H1 (cell line): ENCODE measurements around the gene LRP1. TPM values are rescaled to one million over a fixed set of nuclear protein-coding genes. Genes with fewer than 3 reads are reported as not detected.

Source experiments
- CTCF ChIA-PET: fragments of 300-600 bp; sonication (Branson Sonifier 250); formaldehyde crosslinking; loops from one replicate; lab custom pipeline; 2021; ENCODE audit not compliant: partially characterized antibody; lab: Charles Lee
- POLR2A ChIA-PET: fragments of 300-600 bp; sonication (Branson Sonifier 250); formaldehyde crosslinking; loops from one replicate; lab custom pipeline; 2021; ENCODE audit warnings: inconsistent platforms; ENCODE audit not compliant: partially characterized antibody; lab: Charles Lee
- DNase-seq, 2 experiments: peaks; one replicate each; pipeline versions ENCODE4 v3.0.0 to v3.0.0-alpha.2; 2010 to 2022; ENCODE audit warnings: low spot score in 2 of 2, low read depth in 1 of 2, mixed read lengths in 1 of 2
- FAIRE-seq: peaks from 2 replicates; lab custom pipeline; 2011; peaks lifted over from hg19 to GRCh38; lab: Jason Lieb, UNC
- H2AFZ ChIP-seq: 2 replicates; pipeline ENCODE4 v1.8.1; 2012; ENCODE audit warnings: low read length, inconsistent platforms
- H2AK5ac ChIP-seq: 2 replicates; pipeline ENCODE4 v1.6.1; 2013; ENCODE audit warnings: low read depth, low read length
- H2BK120ac ChIP-seq: replicated peaks from 2 replicates; pipeline ENCODE3; 2013; ENCODE audit warnings: low read depth, low read length, inconsistent platforms
- H2BK12ac ChIP-seq: 2 replicates; pipeline ENCODE4 v1.6.1; 2013; ENCODE audit warnings: low read depth, low read length
- H2BK15ac ChIP-seq: 2 replicates; pipeline ENCODE4 v1.6.1; 2013; ENCODE audit warnings: low read length
- H2BK20ac ChIP-seq: 2 replicates; pipeline ENCODE4 v1.6.1; 2013; ENCODE audit warnings: low read length
- H2BK5ac ChIP-seq: 2 replicates; pipeline ENCODE4 v1.6.1; 2013; ENCODE audit warnings: low read depth, low read length
- H3K14ac ChIP-seq: 2 replicates; pipeline ENCODE4 v1.6.1; 2013; ENCODE audit warnings: inconsistent platforms; ENCODE audit not compliant: insufficient read length
- H3K18ac ChIP-seq: 2 replicates; pipeline ENCODE4 v1.6.1; 2013; ENCODE audit warnings: low read length; ENCODE audit errors: extremely low read depth
- H3K23ac ChIP-seq: 2 replicates; pipeline ENCODE4 v1.6.1; 2013; ENCODE audit warnings: inconsistent platforms; ENCODE audit not compliant: insufficient read length
- H3K23me2 ChIP-seq: 2 replicates; pipeline ENCODE4 v1.6.1; 2013; ENCODE audit warnings: low read depth, low read length
- H3K27ac ChIP-seq: 2 replicates; pipeline ENCODE4 v1.6.1; 2011; ENCODE audit warnings: low read depth, low read length, inconsistent platforms
- H3K27me3 ChIP-seq, 4 experiments: replicated peaks in 1 of 4; 1 replicate in 1 of 4; 2 replicates in 3 of 4; pipeline versions ENCODE4 v1.6.1 to v1.8.1; 2011 to 2013; ENCODE audit warnings: low read length in 3 of 4, mild to moderate bottlenecking in 3 of 4, inconsistent platforms in 2 of 4, mixed read lengths in 2 of 4, moderate library complexity in 1 of 4; ENCODE audit not compliant: control insufficient read depth in 3 of 4, insufficient read depth in 3 of 4; ENCODE audit errors: extremely low read depth in 1 of 4
- H3K36me3 ChIP-seq, 4 experiments: 2 replicates each; pipeline versions ENCODE4 v1.6.1 to v1.8.1; 2011 to 2013; ENCODE audit warnings: mild to moderate bottlenecking in 4 of 4, low read length in 3 of 4, moderate library complexity in 2 of 4, control low read depth in 1 of 4, inconsistent platforms in 1 of 4; ENCODE audit not compliant: insufficient read depth in 4 of 4, control insufficient read depth in 2 of 4
- H3K4ac ChIP-seq: replicated peaks from 2 replicates; pipeline ENCODE3; 2013; ENCODE audit warnings: low read length, low read depth, mixed read lengths, inconsistent platforms; ENCODE audit not compliant: insufficient read length
- H3K4me1 ChIP-seq, 4 experiments: replicated peaks in 1 of 4; 1 replicate in 1 of 4; 2 replicates in 3 of 4; pipeline versions ENCODE4 v1.6.1 to v1.8.1; 2011 to 2013; ENCODE audit warnings: low read length in 3 of 4, inconsistent platforms in 2 of 4, mixed read lengths in 1 of 4; ENCODE audit not compliant: insufficient read depth in 4 of 4, control insufficient read depth in 3 of 4
- H3K4me2 ChIP-seq, 2 experiments: 2 replicates each; pipeline versions ENCODE4 v1.6.1 to v1.8.1; 2011 to 2013; ENCODE audit warnings: low read depth in 2 of 2, low read length in 2 of 2, control low read depth in 1 of 2, inconsistent platforms in 1 of 2, mild to moderate bottlenecking in 1 of 2; ENCODE audit not compliant: insufficient read depth in 1 of 2
- H3K4me3 ChIP-seq, 4 experiments: fragments of 200-600, 300-600 bp in 1 of 4; sonication (generic), shearing (Covaris generic), sonication (Bioruptor Twin) in 1 of 4; 2 replicates each; pipeline versions ENCODE4 v1.5.1 to v1.8.1; 2011 to 2016; ENCODE audit warnings: low read length in 4 of 4, low read depth in 3 of 4, control low read depth in 2 of 4, inconsistent platforms in 2 of 4, mild to moderate bottlenecking in 2 of 4, mixed read lengths in 1 of 4, moderate library complexity in 1 of 4; ENCODE audit not compliant: insufficient read depth in 2 of 4; ENCODE audit errors: extremely low read depth in 1 of 4
- H3K56ac ChIP-seq: replicated peaks from 2 replicates; pipeline ENCODE3; 2013; ENCODE audit warnings: low read depth, mild to moderate bottlenecking, mixed read lengths, low read length, inconsistent platforms; ENCODE audit not compliant: insufficient read length
- H3K79me1 ChIP-seq: 2 replicates; pipeline ENCODE4 v1.6.1; 2013; ENCODE audit warnings: low read depth, low read length, control low read depth
- H3K79me2 ChIP-seq, 2 experiments: 2 replicates each; pipeline versions ENCODE4 v1.6.1 to v1.8.1; 2012 to 2013; ENCODE audit warnings: low read length in 2 of 2, mild to moderate bottlenecking in 2 of 2, inconsistent platforms in 1 of 2; ENCODE audit not compliant: insufficient read depth in 2 of 2, control insufficient read depth in 1 of 2
- H3K9ac ChIP-seq, 4 experiments: replicated peaks in 1 of 4; 1 replicate in 1 of 4; 2 replicates in 3 of 4; pipeline versions ENCODE4 v1.6.1 to v1.8.1; 2011 to 2013; ENCODE audit warnings: low read depth in 3 of 4, low read length in 3 of 4, control low read depth in 2 of 4, mild to moderate bottlenecking in 2 of 4, moderate library complexity in 2 of 4, inconsistent platforms in 1 of 4; ENCODE audit errors: extremely low read depth in 1 of 4
- H3K9me3 ChIP-seq, 2 experiments: 2 replicates each; pipeline versions ENCODE4 v1.6.1 to v1.8.1; 2012 to 2013; ENCODE audit warnings: mild to moderate bottlenecking in 2 of 2, moderate library complexity in 2 of 2, control low read depth in 1 of 2, inconsistent platforms in 1 of 2, low read depth in 1 of 2, low read length in 1 of 2, mixed read lengths in 1 of 2; ENCODE audit not compliant: insufficient read depth in 2 of 2
- H4K20me1 ChIP-seq, 2 experiments: replicated peaks in 1 of 2; 2 replicates each; pipeline versions ENCODE3 to v1.8.1; 2011 to 2013; ENCODE audit warnings: inconsistent platforms in 2 of 2, low read length in 2 of 2, mild to moderate bottlenecking in 1 of 2; ENCODE audit not compliant: insufficient read depth in 2 of 2, control insufficient read depth in 1 of 2
- H4K5ac ChIP-seq: 2 replicates; pipeline ENCODE4 v1.6.1; 2013; ENCODE audit warnings: low read length, low read depth, mixed read lengths, inconsistent platforms; ENCODE audit not compliant: insufficient read length
- H4K8ac ChIP-seq: 2 replicates; pipeline ENCODE4 v1.8.0; 2013; ENCODE audit warnings: mild to moderate bottlenecking, moderate library complexity, low read length, inconsistent platforms; ENCODE audit not compliant: insufficient read depth; ENCODE audit errors: extremely low read depth
- H4K91ac ChIP-seq: replicated peaks from 2 replicates; pipeline ENCODE3; 2013; ENCODE audit warnings: low read length, mixed read lengths, inconsistent platforms; ENCODE audit not compliant: insufficient read length
- JUND ChIP-seq: IDR thresholded peaks from 2 replicates; pipeline ENCODE4 v1.6.1; 2011; ENCODE audit warnings: mild to moderate bottlenecking, improper control_type of control experiment, low read length
- RAD21 ChIP-seq, 2 experiments: IDR thresholded peaks in 1 of 2; conservative IDR thresholded peaks in 1 of 2; 2 replicates each; pipeline ENCODE4 v1.6.1; 2011; ENCODE audit warnings: low read depth in 2 of 2, low read length in 2 of 2, improper control_type of control experiment in 1 of 2, inconsistent platforms in 1 of 2, mild to moderate bottlenecking in 1 of 2, moderate library complexity in 1 of 2
- SIX5 ChIP-seq: IDR thresholded peaks from 2 replicates; pipeline ENCODE4 v1.6.1; 2011; ENCODE audit warnings: mild to moderate bottlenecking, low read depth, low read length
- SP4 ChIP-seq: IDR thresholded peaks from 2 replicates; pipeline ENCODE4 v1.6.1; 2012; ENCODE audit warnings: low read length, inconsistent platforms
- TAF1 ChIP-seq: IDR thresholded peaks from 2 replicates; pipeline ENCODE4 v1.6.1; 2011; ENCODE audit warnings: mild to moderate bottlenecking, low read depth, low read length
- ZNF274 ChIP-seq: IDR thresholded peaks from 2 replicates; pipeline ENCODE4 v1.7.0; 2012; ENCODE audit warnings: low read length, borderline replicate concordance; ENCODE audit errors: extremely low read depth
- WGBS, 2 experiments: shearing (Covaris generic) in 1 of 2; methylation state at CpG; one replicate each; pipeline versions ENCODE4 v1.1.6 to v1.1.7; 2013 to 2015; ENCODE audit warnings: low lambda C conversion rate in 2 of 2, mixed read lengths in 2 of 2, inconsistent platforms in 1 of 2, low coverage in 1 of 2, missing lambda C conversion rate in 1 of 2; ENCODE audit not compliant: insufficient replicate concordance in 2 of 2, insufficient coverage in 1 of 2, insufficient read length in 1 of 2; ENCODE audit errors: extremely low coverage in 1 of 2, missing lambda C conversion rate in 1 of 2; 5-methylcytosine and 5-hydroxymethylcytosine counted together
- polyA plus RNA-seq, 7 experiments: library from polyadenylated mRNA; depleted of rRNA in 3 of 7; stranded (reverse) in 5 of 7; unstranded in 2 of 7; fragments of >200 nt in 5 of 7; fragments of 200-250 nt in 2 of 7; gene quantifications; 1 replicate in 5 of 7; 2 replicates in 1 of 7; 4 replicates in 1 of 7; pipeline versions ENCODE4 v1.2.1 to v1.2.3, GENCODE V29; 2011 to 2013; ENCODE audit warnings: missing spikeins in 2 of 7, mixed read lengths in 2 of 7
- total RNA-seq: library from RNA; stranded (reverse); fragmentation: NEBNext Ultra II Directional; extraction: Animal tissue kit (Norgen Biotek cat#: 25700); gene quantifications from 2 replicates; pipeline ENCODE4 v1.2.1, GENCODE V29; 2021
- TF ChIP-seq, protein P1 (sequence below): IDR thresholded peaks from 2 replicates; pipeline ENCODE4 v1.6.1; 2011; ENCODE audit warnings: low read depth, mild to moderate bottlenecking, low read length; ENCODE audit not compliant: insufficient read depth

Gene LRP1
- total and polyA plus RNA-seq, 2 of the 8 experiments (the other 6 are each of a cell fraction or from before 2014, with no cell fraction given), result 35.3 to 92.5 TPM

DNA sequence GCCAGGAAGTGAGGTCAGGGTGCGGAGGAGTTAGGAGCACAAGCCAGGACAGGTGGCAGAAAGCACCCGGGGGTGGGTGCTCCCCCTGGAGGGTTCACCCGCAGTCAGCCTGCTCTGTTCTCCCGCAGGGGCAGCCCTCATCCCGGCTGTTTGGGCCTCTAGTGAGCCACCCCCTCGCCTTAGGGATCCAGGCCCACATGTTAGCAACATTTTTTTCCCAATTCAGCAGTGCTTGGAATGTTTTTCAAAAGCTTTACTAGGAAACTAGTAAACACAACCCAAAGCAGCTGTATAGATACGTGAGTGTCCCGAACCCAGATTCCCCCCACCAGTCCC, 59.8 kb downstream of the LRP1 start:
- TF ChIP-seq ZNF274 (no peak), SIX5 (no peak), JUND (no peak), RAD21 (IDR thresholded peaks at IDR 0.05 in 1 of 2, conservative IDR thresholded peaks at IDR 0.05 in 1 of 2; ENCODE audit: low read depth in 2 of 2, low read length in 2 of 2) (no peak), SP4 (no peak), TAF1 (no peak)
- TF ChIP-seq, protein P1, sequence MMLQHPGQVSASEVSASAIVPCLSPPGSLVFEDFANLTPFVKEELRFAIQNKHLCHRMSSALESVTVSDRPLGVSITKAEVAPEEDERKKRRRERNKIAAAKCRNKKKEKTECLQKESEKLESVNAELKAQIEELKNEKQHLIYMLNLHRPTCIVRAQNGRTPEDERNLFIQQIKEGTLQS, result no peak
- H3K4me3 ChIP-seq, result no peak overlapping the region
- peaks cover 56 to 93% (median 86%) of the 10 kb centered on the region in 4 experiments for H3K36me3 ChIP-seq
- no peaks in the 10 kb centered on the region; a peak in 1 of 7 replicates for H3K4me1 ChIP-seq
- no peaks in the 10 kb centered on the region for H3K9me3 ChIP-seq
- H2BK20ac ChIP-seq, result no peak overlapping the region
- FAIRE-seq, result no peak
- no peak overlapping the region for H3K9ac ChIP-seq
- no peaks in the 10 kb centered on the region for H3K27me3 ChIP-seq
- no peak overlapping the region for H4K8ac ChIP-seq
- H4K20me1 ChIP-seq, result peaks cover 9 to 26% of the 10 kb centered on the region in 2 experiments
- no peak overlapping the region for H3K14ac ChIP-seq
- H3K79me2 ChIP-seq, result no peaks in the 10 kb centered on the region
- H2BK120ac ChIP-seq, result no peak overlapping the region
- 91% methylated on average over 8 of the region's 8 CpGs; no CpG with 5 or more reads in 1 of the 2 experiments for WGBS, 2 experiments
- H3K4ac ChIP-seq, result no peak overlapping the region
- H2AFZ ChIP-seq, result no peak overlapping the region
- peaks cover 7% of the 10 kb centered on the region; the same call in 1 of the 2 replicates for H3K23me2 ChIP-seq
- H3K18ac ChIP-seq, result no peak overlapping the region
- no peak overlapping the region for H2BK15ac ChIP-seq
- H3K4me2 ChIP-seq, result no peak overlapping the region
- POLR2A ChIA-PET, result interaction anchor here (1.2 to 11.0 kb wide), 9 partner anchors 9 to 57 kb away, joined by 5 to 91 read pairs (median 7); partner anchors contain the start of gene SHMT2
- H3K27ac ChIP-seq, result no peak overlapping the region
- no peak overlapping the region for H3K56ac ChIP-seq
- CTCF ChIA-PET, result interaction anchor here (0.9 to 20.9 kb wide), 10 partner anchors 11 to 95 kb away, joined by 3 to 389 read pairs (median 6); partner anchors contain the start of gene STAT6
- DNase-seq, result no peak
- H2BK12ac ChIP-seq, result no peak overlapping the region
- no peak overlapping the region for H3K23ac ChIP-seq
- no peak overlapping the region for H4K91ac ChIP-seq
- H2AK5ac ChIP-seq, result no peak overlapping the region
- no peaks in the 10 kb centered on the region for H3K79me1 ChIP-seq
- no peak overlapping the region for H2BK5ac ChIP-seq
- H4K5ac ChIP-seq, result no peak overlapping the region
